Small intestine (tissue), 7 donors: ENCODE measurements around the gene IL16. TPM values are rescaled to one million over a fixed set of nuclear protein-coding genes. Genes with fewer than 3 reads are reported as not detected.
"Not testable (repeated sequence)": the region's sequence is repeated elsewhere in the genome, so short reads cannot be mapped to it uniquely, and the experiment has no call there.

Experiments used
- DNase-seq, 2 donors: peaks; one replicate each; pipeline versions ENCODE4 v3.0.0 to v3.0.0-alpha.2; 2013
- FAIRE-seq: peaks from 2 replicates; lab custom pipeline; 2012; peaks lifted over from hg19 to GRCh38; lab: Jason Lieb, UNC
- H3K27ac ChIP-seq, 3 donors: one replicate each; pipeline ENCODE4 v1.5.1; 2013; ENCODE audit warnings: low read length in 2 of 3, mild to moderate bottlenecking in 2 of 3, control low read depth in 1 of 3, inconsistent platforms in 1 of 3, low read depth in 1 of 3, moderate library complexity in 1 of 3
- H3K27me3 ChIP-seq, 3 donors: one replicate each; pipeline ENCODE4 v1.6.1; 2013; ENCODE audit warnings: low read length in 3 of 3, inconsistent platforms in 1 of 3; ENCODE audit not compliant: control insufficient read depth in 3 of 3, insufficient read depth in 3 of 3
- H3K36me3 ChIP-seq, 3 donors: one replicate each; pipeline ENCODE4 v1.6.1; 2013; ENCODE audit warnings: low read length in 3 of 3, inconsistent platforms in 1 of 3, low read depth in 1 of 3, mild to moderate bottlenecking in 1 of 3, moderate library complexity in 1 of 3; ENCODE audit not compliant: control insufficient read depth in 3 of 3, insufficient read depth in 2 of 3
- H3K4me1 ChIP-seq, 3 donors: one replicate each; pipeline ENCODE4 v1.6.1; 2013; ENCODE audit warnings: low read length in 2 of 3, inconsistent platforms in 1 of 3, low read depth in 1 of 3, mild to moderate bottlenecking in 1 of 3, moderate library complexity in 1 of 3; ENCODE audit not compliant: control insufficient read depth in 3 of 3, insufficient read depth in 2 of 3
- H3K4me3 ChIP-seq, 3 donors: one replicate each; pipeline ENCODE4 v1.5.1; 2013; ENCODE audit warnings: low read length in 3 of 3, control low read depth in 1 of 3, inconsistent platforms in 1 of 3, low read depth in 1 of 3, mild to moderate bottlenecking in 1 of 3, moderate library complexity in 1 of 3
- H3K9me3 ChIP-seq, 2 donors: one replicate each; pipeline ENCODE4 v1.6.1; 2013; ENCODE audit warnings: low read depth in 1 of 2, low read length in 1 of 2; ENCODE audit not compliant: control insufficient read depth in 2 of 2, insufficient read depth in 1 of 2
- WGBS, 3 donors: extraction: QIAGEN DNeasy Blood & Tissue Kit; methylation state at CpG; one replicate each; pipeline ENCODE4 v1.1.7; 2013; 5-methylcytosine and 5-hydroxymethylcytosine counted together
- polyA plus RNA-seq, 4 donors: library from polyadenylated mRNA; stranded (reverse) in 3 of 4; unstranded in 1 of 4; fragments of 200-250 nt in 3 of 4; fragments of 120-200 nt in 1 of 4; gene quantifications; one replicate each; pipeline versions ENCODE4 v1.2.1 to v1.2.3, GENCODE V29; 2013
- donor health status: healthy with polysubstance abuse.
- donor health status: control.
- donor health status: control.
- donor health status: Bipolar disorder and iron deficiency.
- donor health status: healthy.

The IL16 gene
- polyA plus RNA-seq, 4 donors = 1.8 to 9.7 (median 7.9) TPM

DNA sequence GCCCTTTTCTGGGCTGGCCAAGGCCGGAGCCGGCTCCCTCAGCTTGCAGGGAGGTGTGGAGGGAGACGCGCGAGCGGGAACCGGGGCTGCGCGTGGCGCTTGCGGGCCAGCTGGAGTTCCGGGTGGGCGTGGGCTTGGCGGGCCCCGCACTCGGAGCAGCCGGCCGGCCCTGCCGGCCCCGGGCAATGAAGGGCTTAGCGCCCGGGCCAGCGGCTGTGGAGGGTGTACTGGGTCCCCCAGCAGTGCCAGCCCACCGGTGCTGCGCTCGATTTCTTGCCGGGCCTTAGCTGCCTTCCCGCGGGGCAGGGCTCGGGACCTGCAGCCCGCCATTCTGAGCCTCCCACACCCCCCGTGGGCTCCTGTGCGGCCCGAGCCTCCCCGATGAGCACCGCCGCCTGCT is 38.1 kb upstream of the IL16 start:
- 80 to 93% (median 88%) methylated on average over 7 to 37 of the region's 37 CpGs for WGBS, 3 donors
- not testable (repeated sequence) for H3K4me1 ChIP-seq, H3K27ac ChIP-seq, FAIRE-seq, H3K4me3 ChIP-seq, DNase-seq, H3K36me3 ChIP-seq, H3K27me3 ChIP-seq, H3K9me3 ChIP-seq

DNA sequence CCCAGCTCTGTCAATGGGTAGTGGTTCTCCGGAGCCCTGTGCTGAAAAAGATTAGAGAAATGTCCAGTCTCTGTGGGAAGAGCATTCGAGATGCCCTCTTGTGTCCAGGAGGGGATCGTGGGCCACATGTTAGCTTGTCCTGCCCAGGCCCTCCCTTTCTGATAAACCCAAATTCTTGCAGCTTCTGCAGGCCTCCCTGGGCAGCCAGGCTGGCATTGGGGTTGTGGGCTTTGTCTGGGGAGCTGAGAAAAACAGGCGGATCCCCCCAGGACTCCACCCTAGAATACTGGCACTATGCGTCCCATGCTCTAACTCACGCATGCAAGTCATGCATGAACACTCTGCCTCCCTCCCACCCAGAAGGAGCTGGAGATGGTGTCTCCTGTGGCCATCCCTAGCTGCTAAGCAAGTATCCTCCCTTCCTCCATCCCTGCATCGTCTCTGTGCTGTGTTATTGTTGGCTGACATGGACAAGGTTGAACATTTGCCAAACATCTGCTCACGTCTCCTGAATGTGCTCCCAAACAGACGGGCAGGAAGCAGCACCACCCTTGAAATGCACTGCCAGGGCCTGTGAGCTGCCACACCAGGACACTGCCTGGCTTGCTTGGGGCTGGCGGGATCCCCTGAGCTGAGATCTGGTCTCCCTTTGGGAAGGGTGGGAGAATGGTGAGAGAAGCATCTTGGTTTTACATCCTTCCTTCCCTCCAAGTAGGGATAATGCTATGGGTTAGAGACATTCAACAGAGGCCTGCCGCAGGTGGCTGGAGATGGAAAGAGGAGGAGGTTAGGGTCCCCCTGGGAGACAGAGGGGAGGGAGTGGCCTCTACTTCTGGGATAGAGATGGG is 36.1 kb upstream of the IL16 start:
- Histone ChIP-seq H3K27me3 (no peaks in the 10 kb centered on the region), H3K36me3 (no peaks in the 10 kb centered on the region), H3K9me3 (no peaks in the 10 kb centered on the region), H3K4me3 (no peak overlapping the region), H3K27ac (no peak overlapping the region), H3K4me1 (no peaks in the 10 kb centered on the region)
- FAIRE-seq = no peak
- WGBS, 3 donors = 57 to 64% (median 63%) methylated on average over 11 of the region's 11 CpGs
- peak in 1 of 2 donors; percentile 23 for DNase-seq

DNA sequence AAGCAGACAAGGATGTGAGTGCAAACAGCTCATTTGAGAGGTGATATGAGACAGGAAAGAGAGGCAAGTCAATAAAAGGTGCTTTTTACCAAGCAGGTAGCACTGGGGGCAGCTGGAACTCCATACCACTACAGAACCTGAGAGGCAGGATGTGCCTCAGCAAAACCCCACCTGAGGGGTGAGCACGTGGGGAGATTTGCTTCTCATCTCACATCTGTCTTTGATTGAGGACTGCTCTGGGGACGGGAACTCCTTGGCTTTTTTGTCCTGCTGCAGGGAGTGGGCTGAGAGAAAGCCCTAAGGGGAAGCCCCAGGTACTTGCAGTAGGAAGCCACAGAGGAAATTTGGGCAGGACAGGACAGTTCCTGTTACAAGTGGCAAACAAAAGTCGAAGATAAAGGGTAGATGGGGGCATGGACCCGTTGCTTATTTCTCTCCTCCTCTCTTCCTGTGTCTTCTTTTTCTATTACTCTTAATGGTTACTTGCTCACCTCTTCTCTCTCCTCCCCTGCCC is 35.5 kb upstream of the IL16 start:
- Histone ChIP-seq H3K36me3 (no peaks in the 10 kb centered on the region), H3K27me3 (no peaks in the 10 kb centered on the region), H3K4me1 (no peaks in the 10 kb centered on the region), H3K27ac (no peak overlapping the region), H3K9me3 (no peaks in the 10 kb centered on the region), H3K4me3 (no peak overlapping the region)
- WGBS, 3 donors = 32 to 42% (median 40%) methylated on average over 4 of the region's 4 CpGs
- DNase-seq (no peak), FAIRE-seq (no peak)

DNA sequence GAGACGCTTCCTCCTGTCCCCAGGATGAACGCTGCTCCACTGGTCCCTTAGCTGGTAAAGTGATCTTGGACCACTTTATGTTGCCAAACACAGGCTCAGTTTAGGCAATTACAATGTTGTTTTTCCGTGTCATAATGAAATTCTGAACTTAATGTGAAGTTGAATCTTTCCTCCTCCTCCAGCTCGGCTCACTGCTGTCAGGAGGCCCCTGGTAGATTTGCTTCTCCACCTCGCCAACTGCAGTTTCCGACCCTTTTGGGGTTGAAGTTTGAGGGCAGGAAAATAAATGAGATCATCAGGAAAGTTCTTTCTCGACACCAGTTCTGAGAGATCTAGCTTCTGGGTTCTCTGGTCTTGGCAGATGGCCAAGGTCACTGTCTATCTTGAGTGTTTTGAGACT is 34.8 kb upstream of the IL16 start:
- no peaks in the 10 kb centered on the region for H3K9me3 ChIP-seq
- no peak for DNase-seq
- no peak overlapping the region for H3K4me3 ChIP-seq
- H3K27me3 ChIP-seq = no peaks in the 10 kb centered on the region
- FAIRE-seq = no peak
- H3K4me1 ChIP-seq = no peaks in the 10 kb centered on the region
- no peak overlapping the region for H3K27ac ChIP-seq
- H3K36me3 ChIP-seq = no peaks in the 10 kb centered on the region
- 65 to 85% (median 69%) methylated on average over 7 of the region's 7 CpGs for WGBS, 3 donors

DNA sequence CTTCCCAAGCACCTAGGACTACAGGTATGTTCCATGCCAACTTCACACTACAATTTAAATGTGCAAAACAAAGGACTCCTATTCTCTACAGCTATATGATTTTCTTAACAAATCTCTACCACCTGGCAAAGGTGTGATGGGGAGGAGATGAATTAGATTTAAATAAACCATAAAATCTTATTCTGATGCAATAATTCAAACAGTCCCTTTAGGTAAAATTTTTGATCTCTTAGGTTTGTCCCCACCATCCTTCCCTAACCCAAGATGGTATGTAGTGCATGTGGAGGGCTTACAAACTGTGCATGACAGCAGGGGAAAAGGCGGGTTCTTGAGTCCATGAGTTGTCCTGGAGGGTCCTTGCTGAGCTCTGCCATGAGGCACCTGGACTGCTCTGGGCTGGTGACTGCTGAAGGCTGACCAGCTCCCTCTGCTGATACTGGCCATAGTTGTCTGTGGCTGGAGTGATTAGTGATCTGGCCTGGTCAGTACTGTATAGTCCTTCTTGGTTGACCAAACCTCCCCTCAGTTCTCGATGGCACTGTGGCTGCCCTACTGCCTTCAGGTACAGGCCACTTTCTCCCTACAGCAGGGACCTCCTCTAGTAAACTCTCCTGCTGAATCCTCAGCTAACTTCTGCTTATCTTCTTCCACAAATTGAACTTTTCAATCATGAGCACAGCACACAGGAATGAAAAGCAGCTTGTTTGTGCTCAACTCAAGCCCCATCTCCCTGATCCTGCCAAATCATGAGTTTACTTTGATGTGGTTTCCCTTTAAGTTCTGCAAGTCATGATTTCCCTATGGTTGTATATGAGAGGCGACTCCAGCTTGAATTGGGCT is 32.5 kb upstream of the IL16 start:
- Histone ChIP-seq H3K9me3 (no peaks in the 10 kb centered on the region), H3K4me3 (no peak overlapping the region), H3K27ac (no peak overlapping the region), H3K36me3 (no peaks in the 10 kb centered on the region), H3K27me3 (no peaks in the 10 kb centered on the region), H3K4me1 (no peaks in the 10 kb centered on the region)
- 54 to 69% (median 63%) methylated on average over 3 of the region's 3 CpGs for WGBS, 3 donors
- DNase-seq = no peak
- FAIRE-seq = no peak

DNA sequence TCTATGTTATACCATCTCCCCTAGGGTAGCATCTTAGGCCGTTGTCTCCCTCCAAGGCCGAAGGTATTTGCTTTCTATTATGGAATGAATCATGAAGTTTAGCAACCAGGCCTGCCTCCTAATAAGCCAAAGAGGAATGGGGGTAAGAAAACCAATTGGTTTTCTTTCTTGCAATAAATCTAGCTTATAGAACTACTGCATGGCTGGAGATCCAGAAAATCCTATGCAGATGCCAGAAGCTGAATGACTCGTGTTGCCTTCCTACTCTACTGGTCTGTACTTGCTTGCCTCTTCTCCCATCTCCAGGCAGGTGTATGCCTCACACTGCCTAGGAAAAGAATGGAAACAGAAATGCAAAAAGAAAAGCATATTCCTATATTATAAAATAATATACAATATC is 31.1 kb upstream of the IL16 start:
- Histone ChIP-seq H3K27me3 (no peaks in the 10 kb centered on the region), H3K9me3 (no peaks in the 10 kb centered on the region), H3K36me3 (no peaks in the 10 kb centered on the region), H3K4me1 (no peaks in the 10 kb centered on the region), H3K27ac (no peak overlapping the region), H3K4me3 (no peak overlapping the region)
- DNase-seq = no peak
- FAIRE-seq = no peak
- 79 to 88% (median 83%) methylated on average over 3 of the region's 3 CpGs for WGBS, 3 donors

DNA sequence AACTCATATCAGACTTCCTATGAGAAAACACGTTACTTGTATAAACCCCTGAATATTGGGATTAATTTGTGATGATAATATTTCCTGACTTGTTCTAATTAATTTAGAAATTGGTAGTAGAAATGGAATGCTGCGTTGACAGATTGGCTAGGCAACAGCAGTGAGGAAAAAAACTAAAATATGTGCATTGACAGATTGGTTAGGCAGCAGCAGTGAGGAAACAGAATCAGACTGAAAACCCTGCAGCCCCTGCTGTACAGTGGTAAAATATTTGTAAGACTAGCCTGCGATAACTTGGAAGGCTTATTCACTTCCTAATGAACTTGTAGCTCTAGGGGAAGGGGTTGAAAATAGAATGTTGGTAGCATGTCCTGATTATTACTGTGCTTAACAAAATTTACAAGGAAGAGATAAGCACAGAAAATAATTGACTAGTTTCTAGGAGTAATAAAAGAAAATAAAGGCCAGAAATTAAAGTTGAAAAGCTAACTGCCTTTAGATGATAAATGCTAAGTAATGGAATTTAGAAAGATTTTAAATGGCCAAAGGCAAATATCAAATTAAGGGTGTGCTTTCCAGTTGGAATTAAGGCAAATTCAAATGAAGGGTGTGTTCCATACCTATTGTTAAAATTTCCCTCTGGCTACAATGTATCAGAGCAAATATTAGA is 29.9 kb upstream of the IL16 start:
- Histone ChIP-seq H3K36me3 (no peaks in the 10 kb centered on the region), H3K27ac (no peak overlapping the region), H3K9me3 (no peaks in the 10 kb centered on the region), H3K4me1 (no peaks in the 10 kb centered on the region), H3K4me3 (no peak overlapping the region), H3K27me3 (no peaks in the 10 kb centered on the region)
- WGBS, 3 donors = 69 to 80% (median 70%) methylated on average over 3 of the region's 3 CpGs
- DNase-seq (no peak), FAIRE-seq (no peak)

DNA sequence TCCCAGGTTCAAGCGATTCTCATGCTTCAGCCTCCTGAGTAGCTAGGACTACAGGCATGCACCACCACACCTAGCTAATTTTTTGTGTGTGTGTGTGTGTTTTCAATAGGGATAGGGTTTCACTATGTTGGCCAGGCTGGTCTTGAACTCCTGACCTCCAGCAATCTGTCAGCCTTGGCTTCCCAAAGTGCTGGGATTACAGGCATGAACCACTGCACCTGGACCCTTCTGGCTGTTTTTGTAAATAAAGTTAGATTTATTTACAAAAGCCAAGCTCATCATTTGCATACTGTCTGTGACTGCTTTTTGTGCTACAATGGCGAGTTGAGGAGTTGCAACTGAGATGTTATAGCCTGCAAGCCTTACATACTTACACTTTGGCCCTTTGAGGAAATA is 28.6 kb upstream of the IL16 start:
- Histone ChIP-seq H3K36me3 (no peaks in the 10 kb centered on the region), H3K27ac (no peak overlapping the region), H3K9me3 (no peaks in the 10 kb centered on the region), H3K4me3 (no peak overlapping the region), H3K27me3 (no peaks in the 10 kb centered on the region), H3K4me1 (no peaks in the 10 kb centered on the region)
- WGBS, 3 donors = 84 to 90% (median 87%) methylated on average over 2 of the region's 2 CpGs
- no peak for FAIRE-seq
- DNase-seq = no peak
